Epithelial cell of esophagus (primary cell): ENCODE data around the gene ASXL2.

Experiments used
- DNase-seq: peaks from one replicate; pipeline ENCODE4 v3.0.0; 2010; ENCODE audit warnings: low read depth
- H3K4me3 ChIP-seq: 2 replicates; pipeline ENCODE4 v1.5.1; 2011; ENCODE audit warnings: mild to moderate bottlenecking, low read length, control low read depth
- TF ChIP-seq, protein P1 (sequence below): IDR thresholded peaks from 2 replicates; pipeline ENCODE4 v1.5.1; 2011; ENCODE audit warnings: low read depth, mild to moderate bottlenecking, low read length, control low read depth, inconsistent platforms; ENCODE audit not compliant: insufficient read depth; ENCODE audit errors: missing control alignments

ASXL2 gene

DNA sequence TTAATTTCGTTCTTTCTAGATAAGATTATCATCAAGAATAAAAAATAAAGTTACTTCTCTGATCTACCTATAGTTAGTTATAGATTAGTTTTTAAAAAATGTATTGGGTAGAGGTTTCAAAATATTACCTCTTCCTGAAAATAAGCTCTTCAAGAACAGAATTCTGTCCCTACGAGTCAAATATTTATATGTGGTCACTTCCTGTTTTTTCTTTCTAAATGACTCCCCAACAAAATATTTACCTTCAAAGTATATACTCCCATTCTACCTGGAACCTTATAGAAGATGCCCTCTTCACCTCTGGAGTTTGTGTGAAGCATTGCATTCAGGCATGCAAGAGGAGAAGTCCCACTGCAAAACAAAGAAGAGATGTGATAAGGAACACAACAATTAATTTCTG lies 72.3 kb downstream of the ASXL2 start:
- no peak overlapping the region for H3K4me3 ChIP-seq
- TF ChIP-seq, protein P1, sequence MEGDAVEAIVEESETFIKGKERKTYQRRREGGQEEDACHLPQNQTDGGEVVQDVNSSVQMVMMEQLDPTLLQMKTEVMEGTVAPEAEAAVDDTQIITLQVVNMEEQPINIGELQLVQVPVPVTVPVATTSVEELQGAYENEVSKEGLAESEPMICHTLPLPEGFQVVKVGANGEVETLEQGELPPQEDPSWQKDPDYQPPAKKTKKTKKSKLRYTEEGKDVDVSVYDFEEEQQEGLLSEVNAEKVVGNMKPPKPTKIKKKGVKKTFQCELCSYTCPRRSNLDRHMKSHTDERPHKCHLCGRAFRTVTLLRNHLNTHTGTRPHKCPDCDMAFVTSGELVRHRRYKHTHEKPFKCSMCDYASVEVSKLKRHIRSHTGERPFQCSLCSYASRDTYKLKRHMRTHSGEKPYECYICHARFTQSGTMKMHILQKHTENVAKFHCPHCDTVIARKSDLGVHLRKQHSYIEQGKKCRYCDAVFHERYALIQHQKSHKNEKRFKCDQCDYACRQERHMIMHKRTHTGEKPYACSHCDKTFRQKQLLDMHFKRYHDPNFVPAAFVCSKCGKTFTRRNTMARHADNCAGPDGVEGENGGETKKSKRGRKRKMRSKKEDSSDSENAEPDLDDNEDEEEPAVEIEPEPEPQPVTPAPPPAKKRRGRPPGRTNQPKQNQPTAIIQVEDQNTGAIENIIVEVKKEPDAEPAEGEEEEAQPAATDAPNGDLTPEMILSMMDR: no peak
- no peak for DNase-seq

DNA sequence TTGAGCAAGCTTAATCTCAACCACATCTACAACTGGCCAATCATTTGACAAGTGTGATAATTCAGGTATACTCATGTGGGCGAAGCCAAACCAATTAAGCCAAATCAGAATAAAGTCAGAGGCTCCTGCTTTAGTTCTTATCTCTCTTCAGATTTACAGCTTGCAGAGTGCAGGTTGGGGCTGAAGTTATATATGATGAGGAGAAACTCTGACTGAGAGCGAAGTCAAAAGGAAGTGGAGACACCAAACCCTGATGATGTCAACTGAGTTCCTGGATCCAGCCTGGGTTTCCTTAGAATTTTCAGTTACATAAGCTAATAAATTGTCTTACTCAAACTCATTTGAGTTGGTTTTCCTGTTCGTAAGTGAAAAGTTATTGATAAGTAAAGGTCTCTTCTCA lies 73.9 kb downstream of the ASXL2 start:
- TF ChIP-seq, protein P1: no peak
- H3K4me3 ChIP-seq: no peak overlapping the region
- DNase-seq: no peak

DNA sequence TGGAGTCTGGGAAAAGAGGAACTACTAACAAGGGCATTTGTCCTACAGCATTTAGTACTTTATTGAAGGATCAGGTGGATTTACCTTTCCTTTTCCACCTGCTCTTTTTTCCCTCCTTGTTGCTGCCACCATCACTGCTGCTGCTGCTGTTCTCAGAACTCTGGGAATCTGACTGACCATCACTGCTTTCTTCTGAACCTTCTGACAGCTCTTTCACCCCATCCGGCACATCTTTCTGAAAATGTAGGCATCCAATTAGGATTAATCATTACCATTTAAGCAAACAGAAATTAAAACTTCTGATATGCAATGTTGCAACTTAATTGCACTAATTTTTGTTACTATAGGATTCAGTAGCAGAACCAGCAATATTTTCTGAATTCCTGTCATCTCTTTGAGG lies 79.0 kb downstream of the ASXL2 start:
- H3K4me3 ChIP-seq: no peak overlapping the region
- TF ChIP-seq, protein P1: no peak
- DNase-seq: no peak

DNA sequence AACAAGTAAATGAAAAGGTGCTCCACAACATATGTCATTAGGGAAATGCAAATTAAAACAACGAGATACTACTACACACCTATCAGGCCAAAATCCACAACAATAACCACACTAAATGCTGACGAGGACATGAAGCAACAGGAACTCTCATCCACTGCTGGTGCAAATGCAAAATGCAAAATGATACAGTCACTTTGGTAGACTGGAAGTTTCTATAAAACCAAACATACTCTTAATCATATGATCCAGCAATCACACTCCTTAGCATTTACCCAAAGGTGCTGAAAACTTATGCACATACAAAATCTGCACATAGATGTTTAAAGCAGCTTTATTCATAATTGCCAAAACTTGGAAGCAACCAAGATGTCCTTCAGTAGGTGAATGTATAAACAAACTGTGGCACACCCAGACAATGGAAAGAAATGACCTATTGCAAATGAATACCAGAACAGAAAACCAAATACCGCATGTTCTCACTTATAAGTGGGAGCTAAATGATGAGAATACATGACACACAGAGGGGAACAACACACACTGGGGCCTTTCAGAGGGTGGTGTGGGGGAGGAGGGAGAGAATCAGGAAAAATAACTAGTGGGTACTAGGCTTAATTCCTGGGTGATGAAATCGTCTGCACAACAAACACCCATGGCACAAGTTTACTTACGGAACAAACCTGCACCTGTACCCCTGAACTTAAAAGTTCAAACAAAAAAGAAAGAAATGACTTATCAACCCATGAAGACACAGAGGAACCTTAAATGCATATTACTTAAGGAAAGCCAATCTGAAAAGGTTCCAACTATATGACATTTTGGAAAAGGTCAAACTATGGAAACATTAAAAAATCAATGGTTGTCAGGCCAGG lies 80.4 kb downstream of the ASXL2 start:
- TF ChIP-seq, protein P1: no peak
- DNase-seq: no peak
- no peak overlapping the region for H3K4me3 ChIP-seq

DNA sequence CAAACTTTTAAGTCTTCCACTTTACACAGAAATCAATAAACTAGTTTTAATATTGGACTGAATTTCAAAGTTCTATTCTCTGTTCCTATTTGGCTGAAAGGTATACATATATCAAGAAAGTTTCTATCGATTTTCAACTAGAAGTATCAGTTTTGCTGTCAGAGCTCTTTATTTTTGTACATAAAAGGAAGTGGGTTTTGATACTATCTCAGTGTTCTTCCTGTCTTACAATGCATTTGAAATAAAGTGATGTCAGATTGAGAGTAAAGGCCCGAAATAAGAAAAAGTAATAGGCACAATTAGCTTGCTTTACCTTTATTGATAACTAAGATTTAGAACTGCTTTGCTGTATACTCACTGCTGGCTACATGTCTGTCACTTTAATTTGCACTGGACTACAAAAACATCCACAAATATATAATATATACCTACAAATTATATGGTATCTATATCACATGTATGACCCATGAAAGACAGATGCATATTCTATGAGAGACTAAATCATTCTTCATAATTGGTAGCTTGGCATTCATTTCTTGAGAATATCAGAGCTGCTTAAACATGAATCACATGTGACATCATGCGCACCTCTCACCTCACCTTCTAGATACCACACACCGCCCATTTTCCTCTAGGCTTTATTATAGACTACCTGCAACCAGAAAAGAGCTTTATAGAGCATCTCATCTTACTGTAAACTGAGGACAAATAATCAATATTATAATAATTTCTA lies 83.6 kb downstream of the ASXL2 start:
- DNase-seq: no peak
- TF ChIP-seq, protein P1: no peak
- no peak overlapping the region for H3K4me3 ChIP-seq

DNA sequence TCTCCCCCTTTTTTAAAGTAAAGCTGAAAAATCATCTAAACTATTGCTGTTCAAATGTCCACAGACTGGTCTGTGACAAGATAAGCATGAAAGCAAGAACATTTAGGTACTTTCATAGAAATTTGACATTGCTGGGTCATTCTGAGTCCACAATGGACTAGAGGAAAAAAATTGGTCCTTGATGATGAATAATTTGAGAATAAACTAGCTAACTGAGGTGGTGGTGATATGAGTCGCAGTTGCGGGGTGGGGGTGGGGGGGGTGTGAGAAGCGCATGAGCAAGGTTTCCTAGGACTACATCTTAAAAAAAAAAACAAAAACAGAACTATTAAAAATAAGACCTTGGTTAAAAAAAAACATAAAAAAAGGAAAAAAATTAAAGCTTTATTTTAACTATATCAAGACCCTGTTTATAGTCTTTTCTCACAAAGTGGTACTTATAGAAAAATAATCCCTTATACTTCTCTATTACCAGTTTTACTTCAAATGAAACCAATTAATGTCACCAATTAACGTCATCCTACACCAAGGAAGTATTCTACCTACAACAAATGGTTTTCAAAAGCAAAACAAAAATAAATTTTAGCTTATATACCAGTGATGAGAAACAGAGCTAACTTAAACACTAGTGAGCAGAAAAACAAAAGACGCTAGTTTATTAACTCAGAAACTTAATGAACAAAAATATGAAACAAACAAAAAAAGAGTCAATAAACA lies 88.1 kb downstream of the ASXL2 start:
- no peak for DNase-seq
- TF ChIP-seq, protein P1: no peak
- no peak overlapping the region for H3K4me3 ChIP-seq
